Keratinocyte (primary cell): ENCODE results near the gene TPCN2. TPM values are rescaled to one million over a fixed set of nuclear protein-coding genes. Genes with fewer than 3 reads are reported as not detected.

ENCODE experiments used
- DNase-seq: peaks from one replicate; pipeline ENCODE4 v3.0.0-alpha.2; 2011; ENCODE audit warnings: low read depth, missing footprints, low spot score
- FAIRE-seq: peaks from 2 replicates; lab custom pipeline; 2011; peaks lifted over from hg19 to GRCh38; lab: Jason Lieb, UNC
- H2AFZ ChIP-seq: 2 replicates; pipeline ENCODE4 v1.6.0; 2012; ENCODE audit warnings: low read length, control low read depth, inconsistent platforms; ENCODE audit not compliant: control insufficient read depth
- H3K27ac ChIP-seq: 2 replicates; pipeline ENCODE4 v1.5.1; 2011; ENCODE audit warnings: low read length; ENCODE audit not compliant: control insufficient read depth, insufficient read depth
- H3K27me3 ChIP-seq: 3 replicates; pipeline ENCODE4 v1.6.0; 2011; ENCODE audit warnings: low read length; ENCODE audit not compliant: control insufficient read depth, insufficient read depth; ENCODE audit errors: extremely low read depth
- H3K36me3 ChIP-seq, 2 experiments: 2 replicates in 1 of 2; 3 replicates in 1 of 2; pipeline ENCODE4 v1.5.1; 2011; ENCODE audit warnings: low read length in 2 of 2, mild to moderate bottlenecking in 1 of 2; ENCODE audit not compliant: control insufficient read depth in 2 of 2, insufficient read depth in 2 of 2; ENCODE audit errors: extremely low read depth in 1 of 2
- H3K4me1 ChIP-seq: 3 replicates; pipeline ENCODE4 v1.5.1; 2011; ENCODE audit warnings: low read length; ENCODE audit not compliant: control insufficient read depth, insufficient read depth; ENCODE audit errors: extremely low read depth
- H3K4me2 ChIP-seq: 3 replicates; pipeline ENCODE4 v1.6.0; 2011; ENCODE audit warnings: low read depth, low read length; ENCODE audit not compliant: control insufficient read depth, insufficient read depth; ENCODE audit errors: extremely low read depth
- H3K4me3 ChIP-seq, 3 experiments: fragments of 200-600 bp in 1 of 3; sonication (generic) in 1 of 3; 2 replicates in 2 of 3; 3 replicates in 1 of 3; pipeline ENCODE4 v1.5.1; 2011 to 2016; ENCODE audit warnings: low read length in 3 of 3, mild to moderate bottlenecking in 3 of 3, control low read depth in 2 of 3, inconsistent platforms in 1 of 3, low read depth in 1 of 3, mixed read lengths in 1 of 3, mixed run types in 1 of 3, moderate library complexity in 1 of 3; ENCODE audit not compliant: control insufficient read depth in 2 of 3, insufficient read depth in 2 of 3; ENCODE audit errors: extremely low read depth in 1 of 3
- H3K79me2 ChIP-seq: 2 replicates; pipeline ENCODE4 v1.6.0; 2012; ENCODE audit warnings: low read length; ENCODE audit not compliant: control insufficient read depth, insufficient read depth
- H3K9ac ChIP-seq: 3 replicates; pipeline ENCODE4 v1.6.0; 2011; ENCODE audit warnings: low read length; ENCODE audit not compliant: control insufficient read depth, insufficient read depth; ENCODE audit errors: extremely low read depth
- H3K9me1 ChIP-seq: 3 replicates; pipeline ENCODE4 v1.6.0; 2011; ENCODE audit warnings: low read length; ENCODE audit not compliant: control insufficient read depth, insufficient read depth; ENCODE audit errors: extremely low read depth
- H3K9me3 ChIP-seq: 2 replicates; pipeline ENCODE4 v1.5.1; 2012; ENCODE audit warnings: low read depth, low read length; ENCODE audit not compliant: control insufficient read depth
- H4K20me1 ChIP-seq: 3 replicates; pipeline ENCODE4 v1.6.0; 2011; ENCODE audit warnings: low read length; ENCODE audit not compliant: control insufficient read depth, insufficient read depth; ENCODE audit errors: extremely low read depth
- EZH2 ChIP-seq: IDR thresholded peaks from one replicate; pipeline ENCODE4 v1.6.1; 2012; ENCODE audit warnings: inconsistent platforms, mild to moderate bottlenecking, low read length, moderate library complexity
- dilution Hi-C: fragments of 300-500 bp; cut with MboI; formaldehyde crosslinking; loops from one replicate; pipeline ENCODE4 v1.7.0; 2020; ENCODE audit warnings: low sequenced_read_pairs; ENCODE audit not compliant: extremely low pct_ligation_motif_present
- polyA plus RNA-seq, 5 experiments: library from polyadenylated mRNA; depleted of rRNA in 3 of 5; stranded (reverse) in 3 of 5; stranded (forward) in 1 of 5; unstranded in 1 of 5; fragments of >200 nt; gene quantifications; 1 replicate in 1 of 5; 2 replicates in 3 of 5; 3 replicates in 1 of 5; pipeline versions ENCODE4 v1.2.1 to v1.2.3, GENCODE V29; 2011 to 2012; ENCODE audit warnings: missing spikeins in 2 of 5, low read depth in 1 of 5, low replicate concordance in 1 of 5
- TF ChIP-seq, protein P1 (sequence below), 3 experiments: IDR thresholded peaks in 1 of 3; conservative IDR thresholded peaks in 1 of 3; optimal IDR thresholded peaks in 1 of 3; 2 replicates in 2 of 3; 3 replicates in 1 of 3; pipeline versions ENCODE3 to v1.5.1; 2011; ENCODE audit warnings: low read length in 3 of 3, mild to moderate bottlenecking in 3 of 3, moderate library complexity in 2 of 3, control low read depth in 1 of 3, inconsistent platforms in 1 of 3; ENCODE audit not compliant: insufficient read depth in 2 of 3; ENCODE audit errors: extremely low read depth in 1 of 3

Gene TPCN2
- polyA plus RNA-seq, 1 donor (not counting 4 experiments of a cell fraction or from before 2014, with no cell fraction given): 7.7 TPM

- Histone ChIP-seq H2AFZ (no peak overlapping the region), H4K20me1 (no peaks in the 10 kb centered on the region), H3K9me3 (no peaks in the 10 kb centered on the region), H3K9me1 (no peaks in the 10 kb centered on the region), H3K79me2 (no peaks in the 10 kb centered on the region), H3K9ac (no peak overlapping the region), H3K4me1 (no peaks in the 10 kb centered on the region), H3K4me3 (no peak overlapping the region), H3K27ac (no peak overlapping the region), H3K4me2 (no peak overlapping the region), H3K36me3 (no peaks in the 10 kb centered on the region), H3K27me3 (peaks cover 22% of the 10 kb centered on the region)
- TF ChIP-seq EZH2: no peak
- TF ChIP-seq, protein P1, sequence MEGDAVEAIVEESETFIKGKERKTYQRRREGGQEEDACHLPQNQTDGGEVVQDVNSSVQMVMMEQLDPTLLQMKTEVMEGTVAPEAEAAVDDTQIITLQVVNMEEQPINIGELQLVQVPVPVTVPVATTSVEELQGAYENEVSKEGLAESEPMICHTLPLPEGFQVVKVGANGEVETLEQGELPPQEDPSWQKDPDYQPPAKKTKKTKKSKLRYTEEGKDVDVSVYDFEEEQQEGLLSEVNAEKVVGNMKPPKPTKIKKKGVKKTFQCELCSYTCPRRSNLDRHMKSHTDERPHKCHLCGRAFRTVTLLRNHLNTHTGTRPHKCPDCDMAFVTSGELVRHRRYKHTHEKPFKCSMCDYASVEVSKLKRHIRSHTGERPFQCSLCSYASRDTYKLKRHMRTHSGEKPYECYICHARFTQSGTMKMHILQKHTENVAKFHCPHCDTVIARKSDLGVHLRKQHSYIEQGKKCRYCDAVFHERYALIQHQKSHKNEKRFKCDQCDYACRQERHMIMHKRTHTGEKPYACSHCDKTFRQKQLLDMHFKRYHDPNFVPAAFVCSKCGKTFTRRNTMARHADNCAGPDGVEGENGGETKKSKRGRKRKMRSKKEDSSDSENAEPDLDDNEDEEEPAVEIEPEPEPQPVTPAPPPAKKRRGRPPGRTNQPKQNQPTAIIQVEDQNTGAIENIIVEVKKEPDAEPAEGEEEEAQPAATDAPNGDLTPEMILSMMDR (optimal IDR thresholded peaks at IDR 0.05 in 1 of 3, IDR thresholded peaks at IDR 0.05 in 1 of 3, conservative IDR thresholded peaks at IDR 0.05 in 1 of 3; ENCODE audit: extremely low read depth in 1 of 3, insufficient read depth in 2 of 3, low read length in 3 of 3): no peak
- FAIRE-seq: no peak
- no peak for DNase-seq
- dilution Hi-C loops: loop anchor here (25.0 kb wide), 1 partner anchor 128 kb away; no protein-coding TSS in a partner anchor
Measured at GRCh38 chr11:69109101-69109500, 60.4 kb downstream of the TPCN2 start.

GRCh38 chr11:69110451-69110850 is 61.7 kb downstream of the TPCN2 start:
- dilution Hi-C loops: loop anchor here (10.0 to 25.0 kb wide), 2 partner anchors 127 to 554 kb away; no protein-coding TSS in a partner anchor
- no peaks in the 10 kb centered on the region for H3K9me3 ChIP-seq
- DNase-seq: no peak
- no peaks in the 10 kb centered on the region for H3K4me1 ChIP-seq
- H3K79me2 ChIP-seq: no peaks in the 10 kb centered on the region
- H2AFZ ChIP-seq: no peak overlapping the region
- H3K9me1 ChIP-seq: no peaks in the 10 kb centered on the region
- H3K4me3 ChIP-seq: no peak overlapping the region
- no peak overlapping the region for H3K9ac ChIP-seq
- H4K20me1 ChIP-seq: no peaks in the 10 kb centered on the region
- no peak for TF ChIP-seq EZH2
- TF ChIP-seq, protein P1 (optimal IDR thresholded peaks at IDR 0.05 in 1 of 3, IDR thresholded peaks at IDR 0.05 in 1 of 3, conservative IDR thresholded peaks at IDR 0.05 in 1 of 3; ENCODE audit: extremely low read depth in 1 of 3, insufficient read depth in 2 of 3, low read length in 3 of 3): no peak
- no peak overlapping the region for H3K27ac ChIP-seq
- H3K4me2 ChIP-seq: no peak overlapping the region
- H3K27me3 ChIP-seq: peaks cover 22% of the 10 kb centered on the region
- no peak for FAIRE-seq
- H3K36me3 ChIP-seq: no peaks in the 10 kb centered on the region
